Spleen (tissue), 11 donors: ENCODE measurements around the gene PIBF1. TPM values are rescaled to one million over a fixed set of nuclear protein-coding genes. Genes with fewer than 3 reads are reported as not detected.

Experiments used
- DNase-seq: peaks from one replicate; pipeline ENCODE4 v3.0.0-alpha.2; 2020
- H3K27ac ChIP-seq, 8 donors: fragments of 200-600 bp; sonication (generic) in 7 of 8; 1 replicate in 4 of 8; 2 replicates in 4 of 8; pipeline versions ENCODE4 v1.5.0 to v1.8.0; 2016 to 2021; ENCODE audit warnings: inconsistent platforms in 4 of 8, mild to moderate bottlenecking in 4 of 8, moderate library complexity in 1 of 8
- H3K27me3 ChIP-seq, 7 donors: fragments of 200-600 bp; sonication (generic) in 6 of 7; replicated peaks in 1 of 7; 1 replicate in 4 of 7; 2 replicates in 3 of 7; pipeline versions ENCODE4 v1.5.0 to v1.8.0; 2016 to 2021; ENCODE audit warnings: inconsistent platforms in 3 of 7, mild to moderate bottlenecking in 1 of 7
- H3K36me3 ChIP-seq, 6 donors: fragments of 200-600 bp; sonication (generic) in 5 of 6; 1 replicate in 4 of 6; 2 replicates in 2 of 6; pipeline versions ENCODE4 v1.5.0 to v1.8.0; 2016 to 2021; ENCODE audit warnings: inconsistent platforms in 2 of 6
- H3K4me1 ChIP-seq, 6 donors: fragments of 200-600 bp; sonication (generic) in 5 of 6; 1 replicate in 3 of 6; 2 replicates in 3 of 6; pipeline versions ENCODE4 v1.5.0 to v1.8.0; 2016 to 2021; ENCODE audit warnings: inconsistent platforms in 3 of 6
- H3K4me3 ChIP-seq, 8 donors: fragments of 200-600 bp; sonication (generic) in 7 of 8; 1 replicate in 4 of 8; 2 replicates in 4 of 8; pipeline versions ENCODE4 v1.5.0 to v1.8.0; 2016 to 2021; ENCODE audit warnings: inconsistent platforms in 4 of 8, mild to moderate bottlenecking in 4 of 8, moderate library complexity in 2 of 8
- H3K9me3 ChIP-seq, 8 donors: fragments of 200-600 bp; sonication (generic) in 7 of 8; 1 replicate in 4 of 8; 2 replicates in 4 of 8; pipeline versions ENCODE4 v1.5.0 to v1.8.0; 2016 to 2021; ENCODE audit warnings: inconsistent platforms in 4 of 8
- POLR2A ChIP-seq, 3 donors: fragments of 450-650 bp; IDR thresholded peaks; one replicate each; pipeline ENCODE4 v1.5.1; 2017; ENCODE audit warnings: antibody characterized with exemption in 3 of 3, mild to moderate bottlenecking in 1 of 3
- POLR2AphosphoS5 ChIP-seq, 3 donors: sonication (generic); formaldehyde crosslinking; IDR thresholded peaks; one replicate each; pipeline ENCODE4 v1.5.1; 2017; ENCODE audit warnings: antibody characterized with exemption in 3 of 3
- WGBS, 5 donors: extraction: QIAGEN DNeasy Blood & Tissue Kit in 3 of 5; methylation state at CpG; one replicate each; pipeline versions ENCODE4 v1.1.5 to v1.1.7; 2013 to 2018; 5-methylcytosine and 5-hydroxymethylcytosine counted together
- intact Hi-C: fragments of 100-400 bp; cut with DNase I; formaldehyde crosslinking; loops from one replicate; pipeline ENCODE4 v1.15.0; 2023; ENCODE audit warnings: low total_unique reads
- polyA plus RNA-seq, 3 donors: library from polyadenylated mRNA; stranded (reverse); fragments of 200-250 nt; gene quantifications; one replicate each; pipeline ENCODE4 v1.2.1, GENCODE V29; 2013
- total RNA-seq, 7 donors: library from RNA; depleted of rRNA in 3 of 7; stranded (reverse); fragments of >200 nt in 3 of 7; fragmentation: NEBNext Ultra II Directional in 4 of 7; extraction: Animal tissue kit (Norgen Biotek cat#: 25700) in 4 of 7; gene quantifications; one replicate each; pipeline versions ENCODE4 v1.1.0 to v1.2.1, GENCODE V29; 2016 to 2021
- TF ChIP-seq, protein P1 (sequence below), 11 experiments: fragments of 200-600 bp in 7 of 11; fragments of 450-650 bp in 4 of 11; sonication (generic) in 4 of 11; IDR thresholded peaks in 8 of 11; conservative IDR thresholded peaks in 3 of 11; 1 replicate in 7 of 11; 2 replicates in 4 of 11; pipeline versions ENCODE4 v1.4.0 to v1.8.0; 2016 to 2021; ENCODE audit warnings: antibody characterized with exemption in 11 of 11, inconsistent platforms in 4 of 11, mild to moderate bottlenecking in 1 of 11
- donor health status: healthy with polysubstance abuse.
- donor health status: DM: no; HTN: no; CAD: no; lungs with moderate emphysema.
- donor health status: DM: no; HTN: no; CAD: no.
- donor health status: Bipolar disorder and iron deficiency.
- donor health status: healthy.
- donor health status: DM: no; HTN: no; CAD: no.
- donor health status: DM: yes; HTN: yes; CAD: no.

PIBF1 gene
- total and polyA plus RNA-seq, 10 donors: 11.0 to 35.6 (median 27.9) TPM

GRCh38 chr13:72983085-72983768 lies 201.3 kb downstream of the PIBF1 start:
- no peak for DNase-seq
- whole genome bisulfite sequencing, 5 donors: 89 to 96% (median 91%) methylated on average over 5 of the region's 5 CpGs
- TF ChIP-seq, protein P1, sequence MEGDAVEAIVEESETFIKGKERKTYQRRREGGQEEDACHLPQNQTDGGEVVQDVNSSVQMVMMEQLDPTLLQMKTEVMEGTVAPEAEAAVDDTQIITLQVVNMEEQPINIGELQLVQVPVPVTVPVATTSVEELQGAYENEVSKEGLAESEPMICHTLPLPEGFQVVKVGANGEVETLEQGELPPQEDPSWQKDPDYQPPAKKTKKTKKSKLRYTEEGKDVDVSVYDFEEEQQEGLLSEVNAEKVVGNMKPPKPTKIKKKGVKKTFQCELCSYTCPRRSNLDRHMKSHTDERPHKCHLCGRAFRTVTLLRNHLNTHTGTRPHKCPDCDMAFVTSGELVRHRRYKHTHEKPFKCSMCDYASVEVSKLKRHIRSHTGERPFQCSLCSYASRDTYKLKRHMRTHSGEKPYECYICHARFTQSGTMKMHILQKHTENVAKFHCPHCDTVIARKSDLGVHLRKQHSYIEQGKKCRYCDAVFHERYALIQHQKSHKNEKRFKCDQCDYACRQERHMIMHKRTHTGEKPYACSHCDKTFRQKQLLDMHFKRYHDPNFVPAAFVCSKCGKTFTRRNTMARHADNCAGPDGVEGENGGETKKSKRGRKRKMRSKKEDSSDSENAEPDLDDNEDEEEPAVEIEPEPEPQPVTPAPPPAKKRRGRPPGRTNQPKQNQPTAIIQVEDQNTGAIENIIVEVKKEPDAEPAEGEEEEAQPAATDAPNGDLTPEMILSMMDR (IDR thresholded peaks at IDR 0.05 in 8 of 11, conservative IDR thresholded peaks at IDR 0.05 in 3 of 11): no peak
- TF ChIP-seq POLR2AphosphoS5 (IDR thresholded peaks at IDR 0.05) (no peak), POLR2A (IDR thresholded peaks at IDR 0.05) (no peak)
- Histone ChIP-seq H3K27me3 (no peaks in the 10 kb centered on the region), H3K36me3 (no peaks in the 10 kb centered on the region), H3K4me1 (no peaks in the 10 kb centered on the region), H3K4me3 (no peak overlapping the region), H3K9me3 (no peaks in the 10 kb centered on the region), H3K27ac (no peak overlapping the region)
- intact Hi-C loops: no loop called here

DNA sequence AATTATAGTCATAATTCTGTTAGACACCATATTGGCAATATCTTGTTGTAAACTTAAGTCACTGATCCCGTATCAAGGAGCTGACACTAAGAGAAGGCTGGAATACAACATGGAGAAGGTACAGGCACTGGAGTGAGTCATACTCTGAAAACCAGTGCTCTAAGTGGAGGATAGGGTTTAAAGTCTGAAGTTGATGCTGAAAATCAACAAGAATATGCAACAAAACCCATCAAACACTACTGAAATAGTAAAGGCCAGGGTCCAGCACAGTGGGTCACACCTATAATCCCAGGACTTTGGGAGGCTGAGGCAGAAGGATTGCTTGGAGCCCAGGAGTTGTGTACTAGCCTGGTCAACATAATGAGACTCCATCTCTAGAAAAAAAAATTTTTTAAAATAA lies 203.7 kb downstream of the PIBF1 start:
- H3K27me3 ChIP-seq: no peaks in the 10 kb centered on the region
- no peak for DNase-seq
- intact Hi-C loops: no loop called here
- no peaks in the 10 kb centered on the region for H3K9me3 ChIP-seq
- no peak for TF ChIP-seq POLR2AphosphoS5 (IDR thresholded peaks at IDR 0.05)
- TF ChIP-seq POLR2A (IDR thresholded peaks at IDR 0.05): no peak
- TF ChIP-seq, protein P1 (IDR thresholded peaks at IDR 0.05 in 8 of 11, conservative IDR thresholded peaks at IDR 0.05 in 3 of 11): no peak
- WGBS, 5 donors: 91 to 100% (median 93%) methylated on average over 1 of the region's 1 CpG
- H3K27ac ChIP-seq: no peak overlapping the region
- H3K36me3 ChIP-seq: peaks cover 0 to 13% (median 0%) of the 10 kb centered on the region in 6 donors
- no peak overlapping the region for H3K4me3 ChIP-seq
- H3K4me1 ChIP-seq: no peaks in the 10 kb centered on the region

GRCh38 chr13:72986197-72986596 lies 204.3 kb downstream of the PIBF1 start:
- Histone ChIP-seq H3K27me3 (no peaks in the 10 kb centered on the region), H3K4me3 (no peak overlapping the region), H3K27ac (no peak overlapping the region), H3K9me3 (no peaks in the 10 kb centered on the region), H3K4me1 (no peaks in the 10 kb centered on the region), H3K36me3 (peaks cover 0 to 18% (median 0%) of the 10 kb centered on the region in 6 donors)
- intact Hi-C loops: no loop called here
- no peak for DNase-seq
- TF ChIP-seq, protein P1 (IDR thresholded peaks at IDR 0.05 in 8 of 11, conservative IDR thresholded peaks at IDR 0.05 in 3 of 11): no peak
- no peak for TF ChIP-seq POLR2A (IDR thresholded peaks at IDR 0.05)
- TF ChIP-seq POLR2AphosphoS5 (IDR thresholded peaks at IDR 0.05): no peak
- 94 to 100% (median 97%) methylated on average over 1 of the region's 1 CpG for WGBS, 5 donors

- intact Hi-C loops: no loop called here
- H3K4me3 ChIP-seq: no peak overlapping the region
- TF ChIP-seq, protein P1 (IDR thresholded peaks at IDR 0.05 in 8 of 11, conservative IDR thresholded peaks at IDR 0.05 in 3 of 11): no peak
- TF ChIP-seq POLR2A (IDR thresholded peaks at IDR 0.05) (no peak), POLR2AphosphoS5 (IDR thresholded peaks at IDR 0.05) (no peak)
- H3K9me3 ChIP-seq: no peaks in the 10 kb centered on the region
- no peak overlapping the region for H3K27ac ChIP-seq
- H3K4me1 ChIP-seq: no peaks in the 10 kb centered on the region
- DNase-seq: no peak
- WGBS, 5 donors: 79 to 97% (median 82%) methylated on average over 3 of the region's 3 CpGs
- no peaks in the 10 kb centered on the region for H3K27me3 ChIP-seq
- peaks cover 0 to 35% (median 2%) of the 10 kb centered on the region in 6 donors for H3K36me3 ChIP-seq
These were observed 209.0 kb downstream of the PIBF1 start for GRCh38 chr13:72990953-72991352.
